Measurements from ENCODE around the gene C1orf198. TPM values are rescaled to one million over a fixed set of nuclear protein-coding genes. Genes with fewer than 3 reads are reported as not detected.

C1orf198 gene
- total and polyA plus RNA-seq, 2 of the 4 experiments (the other 2 are of a cell fraction), result 67.4 to 76.2 TPM

- intact Hi-C loops (cut with micrococcal nuclease) (loop anchor here (10.0 kb wide), 1 partner anchor 486 kb away; the partner anchor contains the start of gene PGBD5), dilution Hi-C loops (cut with HindIII; ENCODE audit: low sequenced_read_pairs, unreplicated experiment) (no loop called here)
- no peak for DNase-seq
These were observed 42.4 kb upstream of the C1orf198 start for GRCh38 chr1:230910755-230911117.

More at GRCh38 chr1:230910755-230911117, 42.4 kb upstream of the C1orf198 start:
- H2BK20ac ChIP-seq (ENCODE audit: low read depth, low read length), result no peak overlapping the region
- H2AK9ac ChIP-seq (replicated peaks; ENCODE audit: low read depth, low read length, poor library complexity), result no peak overlapping the region
- H3K9me3 ChIP-seq (ENCODE audit: control insufficient read depth, insufficient read depth, low read length), result no peaks in the 10 kb centered on the region
- no peak overlapping the region for H3K27ac ChIP-seq (ENCODE audit: insufficient read depth, low read length)
- no TSS peak for BruUV-seq (replicated peaks)
- no peaks in the 10 kb centered on the region for H4K20me1 ChIP-seq (ENCODE audit: insufficient read depth, low read length)
- peaks cover 7% of the 10 kb centered on the region for H3K9me1 ChIP-seq (ENCODE audit: insufficient read depth, low read length)
- H3K4ac ChIP-seq (ENCODE audit: low read depth, low read length), result no peak overlapping the region
- ChIA-PET POLR2A (ENCODE audit: unreplicated experiment) (no interaction called here), CTCF (no interaction called here)
- H2BK120ac ChIP-seq (ENCODE audit: low read depth, low read length), result no peak overlapping the region
- H3K79me1 ChIP-seq (ENCODE audit: low read depth in 1 of 2, low read length in 2 of 2), result no peaks in the 10 kb centered on the region
- H4K5ac ChIP-seq (ENCODE audit: low read depth, low read length), result no peak overlapping the region
- H3K4me3 ChIP-seq (ENCODE audit: insufficient read depth, low read depth, low read length), result no peak overlapping the region
- in situ Hi-C loops (cut with MboI; ENCODE audit: low sequenced_read_pairs), result no loop called here
- H2BK5ac ChIP-seq (ENCODE audit: low read depth, low read length, poor library complexity, severe bottlenecking), result no peak overlapping the region
- H2AK5ac ChIP-seq (ENCODE audit: low read depth, low read length), result no peak overlapping the region
- H4K8ac ChIP-seq (ENCODE audit: low read depth in 2 of 2, low read length in 2 of 2), result no peak overlapping the region
- H2AFZ ChIP-seq (replicated peaks; ENCODE audit: low read length, poor library complexity), result no peak overlapping the region
- H3K4me1 ChIP-seq (ENCODE audit: control insufficient read depth, insufficient read depth, low read length), result peaks cover 4% of the 10 kb centered on the region
- no peak overlapping the region for H4K91ac ChIP-seq (ENCODE audit: insufficient read depth, low read depth, low read length)
- TF ChIP-seq POLR2A (IDR thresholded peaks at IDR 0.05; ENCODE audit: low read depth, low read length), result no peak
- no peak for TF ChIP-seq SMC3 (IDR thresholded peaks at IDR 0.05; ENCODE audit: low read depth, low read length)
- no peak; the same call in 1 of the 2 replicates for TF ChIP-seq MAFK (IDR thresholded peaks at IDR 0.05; ENCODE audit: low read depth, low read length)
- no peak for TF ChIP-seq BHLHE40 (IDR thresholded peaks at IDR 0.05; ENCODE audit: low read depth, low read length)
- no peak for TF ChIP-seq RAD21 (IDR thresholded peaks at IDR 0.05; ENCODE audit: low read length)
- no peak for TF ChIP-seq USF2 (IDR thresholded peaks at IDR 0.05; ENCODE audit: low read depth, low read length)
- TF ChIP-seq CHD1 (IDR thresholded peaks at IDR 0.05; ENCODE audit: low read depth, low read length), result no peak
- no peak for TF ChIP-seq MXI1 (IDR thresholded peaks at IDR 0.05; ENCODE audit: borderline replicate concordance, low read depth, low read length)
- no peak for TF ChIP-seq RFX5 (IDR thresholded peaks at IDR 0.05; ENCODE audit: low read depth, low read length)
- no peak for TF ChIP-seq CEBPB (IDR thresholded peaks at IDR 0.05; ENCODE audit: low read depth, low read length)
- TF ChIP-seq NFE2L2 (IDR thresholded peaks at IDR 0.05; ENCODE audit: low read depth, low read length), result no peak
- TF ChIP-seq MAZ (IDR thresholded peaks at IDR 0.05; ENCODE audit: borderline replicate concordance, low read depth, low read length), result no peak
- TF ChIP-seq, protein P1, sequence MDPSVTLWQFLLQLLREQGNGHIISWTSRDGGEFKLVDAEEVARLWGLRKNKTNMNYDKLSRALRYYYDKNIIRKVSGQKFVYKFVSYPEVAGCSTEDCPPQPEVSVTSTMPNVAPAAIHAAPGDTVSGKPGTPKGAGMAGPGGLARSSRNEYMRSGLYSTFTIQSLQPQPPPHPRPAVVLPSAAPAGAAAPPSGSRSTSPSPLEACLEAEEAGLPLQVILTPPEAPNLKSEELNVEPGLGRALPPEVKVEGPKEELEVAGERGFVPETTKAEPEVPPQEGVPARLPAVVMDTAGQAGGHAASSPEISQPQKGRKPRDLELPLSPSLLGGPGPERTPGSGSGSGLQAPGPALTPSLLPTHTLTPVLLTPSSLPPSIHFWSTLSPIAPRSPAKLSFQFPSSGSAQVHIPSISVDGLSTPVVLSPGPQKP (IDR thresholded peaks at IDR 0.05; ENCODE audit: borderline replicate concordance, low read depth, low read length), result no peak
- no peak for TF ChIP-seq FOS (IDR thresholded peaks at IDR 0.05; ENCODE audit: low read depth, low read length)
- no peak for ATAC-seq (ENCODE audit: low read depth)
- H3K56ac ChIP-seq (ENCODE audit: extremely low read depth, insufficient read depth, low read length), result no peak overlapping the region
- H3K4me2 ChIP-seq (ENCODE audit: low read depth, low read length), result no peak overlapping the region
- no peaks in the 10 kb centered on the region; the same call in 1 of the 2 replicates for H3K36me3 ChIP-seq (ENCODE audit: control insufficient read depth, insufficient read depth, low read length)
- H2BK15ac ChIP-seq (ENCODE audit: low read depth, low read length), result no peak overlapping the region
- no peak overlapping the region for H3K18ac ChIP-seq (ENCODE audit: low read depth, low read length)
- H3K14ac ChIP-seq (replicated peaks; ENCODE audit: low read depth, low read length), result no peak overlapping the region
- no peak overlapping the region for H3K9ac ChIP-seq (ENCODE audit: low read depth, low read length)
- H3K27me3 ChIP-seq (ENCODE audit: control insufficient read depth, insufficient read depth, low read length), result no peaks in the 10 kb centered on the region
- no peak overlapping the region for H3K23ac ChIP-seq (ENCODE audit: low read depth, low read length)

Data from IMR-90 (cell line).